H9 (cell line): ENCODE results near the gene IL1RAPL2. TPM values are rescaled to one million over a fixed set of nuclear protein-coding genes. Genes with fewer than 3 reads are reported as not detected.

Experiments used
- DNase-seq: peaks from one replicate; pipeline ENCODE4 v3.0.0-alpha.2; 2017
- H2AFZ ChIP-seq: one replicate; pipeline ENCODE4 v1.6.1; 2013; ENCODE audit warnings: mild to moderate bottlenecking, low read length, control low read depth, moderate library complexity
- H2AK5ac ChIP-seq: 2 replicates; pipeline ENCODE4 v1.6.1; 2013; ENCODE audit warnings: low read length, control low read depth, mixed read lengths; ENCODE audit not compliant: insufficient read length
- H2BK120ac ChIP-seq: one replicate; pipeline ENCODE4 v1.6.1; 2013; ENCODE audit warnings: low read depth, mild to moderate bottlenecking, low read length, control low read depth, inconsistent platforms; ENCODE audit not compliant: poor library complexity, severe bottlenecking
- H2BK12ac ChIP-seq: 2 replicates; pipeline ENCODE4 v1.6.1; 2013; ENCODE audit warnings: low read length, control low read depth, mixed read lengths, low read depth; ENCODE audit not compliant: insufficient read length
- H2BK15ac ChIP-seq: 2 replicates; pipeline ENCODE4 v1.6.1; 2013; ENCODE audit warnings: low read depth, low read length, control low read depth
- H2BK20ac ChIP-seq: one replicate; pipeline ENCODE4 v1.6.1; 2013; ENCODE audit warnings: low read depth, mild to moderate bottlenecking, low read length, control low read depth, inconsistent platforms; ENCODE audit not compliant: poor library complexity, severe bottlenecking
- H2BK5ac ChIP-seq: 2 replicates; pipeline ENCODE4 v1.6.1; 2013; ENCODE audit warnings: low read length, control low read depth, mixed read lengths; ENCODE audit not compliant: insufficient read length
- H3K14ac ChIP-seq: 2 replicates; pipeline ENCODE4 v1.6.1; 2013; ENCODE audit warnings: low read length, control low read depth; ENCODE audit not compliant: insufficient read depth
- H3K18ac ChIP-seq: 2 replicates; pipeline ENCODE4 v1.6.1; 2013; ENCODE audit warnings: low read depth, mild to moderate bottlenecking, mixed read lengths, low read length, control low read depth; ENCODE audit not compliant: insufficient read length
- H3K23ac ChIP-seq: 2 replicates; pipeline ENCODE4 v1.6.1; 2013; ENCODE audit warnings: low read length, control low read depth, mixed read lengths, low read depth; ENCODE audit not compliant: insufficient read length
- H3K23me2 ChIP-seq: 2 replicates; pipeline ENCODE4 v1.6.1; 2013; ENCODE audit warnings: low read depth, mild to moderate bottlenecking, mixed read lengths, low read length, control low read depth; ENCODE audit not compliant: insufficient read length, poor library complexity, severe bottlenecking
- H3K27ac ChIP-seq: 2 replicates; pipeline ENCODE4 v1.5.1; 2013; ENCODE audit warnings: low read length, control low read depth, mixed read lengths, low read depth; ENCODE audit not compliant: insufficient read length
- H3K27me3 ChIP-seq: 2 replicates; pipeline ENCODE4 v1.6.1; 2013; ENCODE audit warnings: low read length, control low read depth, inconsistent platforms; ENCODE audit not compliant: insufficient read depth
- H3K4ac ChIP-seq: 2 replicates; pipeline ENCODE4 v1.6.1; 2013; ENCODE audit warnings: low read depth, mild to moderate bottlenecking, control low read depth, inconsistent platforms, low read length, moderate library complexity
- H3K4me1 ChIP-seq: 2 replicates; pipeline ENCODE4 v1.6.1; 2013; ENCODE audit warnings: low read length, control low read depth, inconsistent platforms; ENCODE audit not compliant: insufficient read depth
- H3K4me2 ChIP-seq: 2 replicates; pipeline ENCODE4 v1.6.1; 2013; ENCODE audit warnings: low read length, control low read depth, mixed read lengths; ENCODE audit not compliant: insufficient read length, insufficient read depth
- H3K56ac ChIP-seq: 2 replicates; pipeline ENCODE4 v1.6.1; 2013; ENCODE audit warnings: low read depth, mild to moderate bottlenecking, mixed read lengths, low read length, control low read depth; ENCODE audit not compliant: insufficient read length
- H3K79me1 ChIP-seq: 2 replicates; pipeline ENCODE4 v1.6.1; 2013; ENCODE audit warnings: low read depth, mild to moderate bottlenecking, moderate library complexity, low read length, control low read depth, inconsistent platforms; ENCODE audit not compliant: insufficient read depth, poor library complexity, severe bottlenecking
- H3K79me2 ChIP-seq: 2 replicates; pipeline ENCODE4 v1.6.1; 2013; ENCODE audit warnings: low read length, control low read depth, inconsistent platforms; ENCODE audit not compliant: insufficient read depth
- H3K9ac ChIP-seq: 2 replicates; pipeline ENCODE4 v1.6.1; 2013; ENCODE audit warnings: low read length, control low read depth, mixed read lengths; ENCODE audit not compliant: insufficient read length; ENCODE audit errors: extremely low read depth
- H3K9me3 ChIP-seq: one replicate; pipeline ENCODE4 v1.6.1; 2013; ENCODE audit warnings: low read depth, low read length, inconsistent platforms; ENCODE audit not compliant: control insufficient read depth
- H3T11ph ChIP-seq: one replicate; pipeline ENCODE4 v1.6.1; 2013; ENCODE audit warnings: mild to moderate bottlenecking, low read length, control low read depth, inconsistent platforms
- H4K20me1 ChIP-seq: one replicate; pipeline ENCODE4 v1.6.1; 2013; ENCODE audit not compliant: control insufficient read depth, insufficient read length, insufficient read depth
- H4K5ac ChIP-seq: 2 replicates; pipeline ENCODE4 v1.6.1; 2013; ENCODE audit warnings: low read depth, mild to moderate bottlenecking, mixed read lengths, low read length, control low read depth; ENCODE audit not compliant: insufficient read length
- H4K8ac ChIP-seq: replicated peaks from 2 replicates; pipeline ENCODE4 v1.6.1; 2013; ENCODE audit warnings: low read length, control low read depth, mixed read lengths, low read depth; ENCODE audit not compliant: insufficient read length
- H4K91ac ChIP-seq: 2 replicates; pipeline ENCODE4 v1.6.1; 2013; ENCODE audit warnings: low read depth, mild to moderate bottlenecking, moderate library complexity, mixed read lengths, low read length, control low read depth; ENCODE audit not compliant: insufficient read length
- H3K27ac Mint-ChIP-seq, 3 experiments: 2 replicates in 2 of 3; 3 replicates in 1 of 3; pipeline ENCODE4 v1.8.0; 2020 to 2021; ENCODE audit warnings: mixed read lengths in 3 of 3, mild to moderate bottlenecking in 1 of 3, moderate library complexity in 1 of 3
- H3K27me3 Mint-ChIP-seq: 2 replicates; pipeline ENCODE4 v1.8.0; 2021; ENCODE audit warnings: low read depth, mild to moderate bottlenecking, moderate library complexity, mixed read lengths
- H3K36me3 Mint-ChIP-seq, 3 experiments: 2 replicates in 2 of 3; 3 replicates in 1 of 3; pipeline ENCODE4 v1.8.0; 2020 to 2021; ENCODE audit warnings: low read depth in 3 of 3, mixed read lengths in 3 of 3; ENCODE audit not compliant: insufficient read depth in 1 of 3
- H3K4me1 Mint-ChIP-seq, 2 experiments: 2 replicates each; pipeline ENCODE4 v1.8.0; 2020; ENCODE audit warnings: mixed read lengths in 2 of 2
- H3K4me3 Mint-ChIP-seq, 2 experiments: 2 replicates in 1 of 2; 3 replicates in 1 of 2; pipeline ENCODE4 v1.8.0; 2020 to 2021; ENCODE audit warnings: mild to moderate bottlenecking in 2 of 2, mixed read lengths in 2 of 2, moderate library complexity in 1 of 2
- H3K9me3 Mint-ChIP-seq, 2 experiments: 2 replicates in 1 of 2; 3 replicates in 1 of 2; pipeline ENCODE4 v1.8.0; 2020; ENCODE audit warnings: mild to moderate bottlenecking in 2 of 2, mixed read lengths in 2 of 2, moderate library complexity in 1 of 2
- CTCF ChIP-seq: fragments of 200-600 bp; sonication (generic); conservative IDR thresholded peaks from 3 replicates; pipeline ENCODE4 v1.8.0; 2021; ENCODE audit warnings: antibody characterized with exemption, mild to moderate bottlenecking
- total RNA-seq: library from RNA; stranded (reverse); gene quantifications from 2 replicates; pipeline ENCODE4 v1.2.1, GENCODE V29; 2021

Gene IL1RAPL2
- total RNA-seq, 1 experiment from 2014 or later = not detected

DNA sequence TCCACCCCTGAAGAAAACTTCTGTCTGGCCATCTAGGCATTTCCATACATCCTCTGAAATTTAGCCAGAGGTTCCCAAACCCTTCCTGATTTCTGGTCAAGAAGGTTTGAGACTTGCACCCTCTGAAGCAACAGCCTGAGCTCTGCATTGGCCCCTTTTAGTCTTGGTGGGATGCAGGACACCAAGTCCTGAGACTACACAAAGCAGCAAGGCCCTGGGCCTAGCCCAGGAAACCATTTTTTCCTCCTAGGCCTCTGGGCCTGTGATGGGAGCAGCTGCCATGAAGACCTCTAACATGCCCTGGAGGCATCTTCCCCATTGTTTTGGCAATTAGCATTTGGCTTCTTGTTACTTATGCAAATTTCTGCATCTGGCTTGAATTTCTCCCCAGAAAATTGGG, 196.6 kb downstream of the IL1RAPL2 start:
- no peak overlapping the region for H3K4ac ChIP-seq
- H2BK5ac ChIP-seq = no peak overlapping the region
- Mint-ChIP-seq H3K9me3 (peaks cover 46 to 77% of the 10 kb centered on the region in 2 experiments), H3K4me1 (no peaks in the 10 kb centered on the region), H3K4me3 (no peak overlapping the region), H3K27me3 (peaks cover 3% of the 10 kb centered on the region; the same call in 1 of the 2 replicates), H3K36me3 (peaks cover 28 to 40% (median 28%) of the 10 kb centered on the region in 3 experiments), H3K27ac (no peak overlapping the region)
- H4K5ac ChIP-seq = no peak overlapping the region
- H3K23me2 ChIP-seq = no peaks in the 10 kb centered on the region
- H3K79me1 ChIP-seq = no peaks in the 10 kb centered on the region
- H4K20me1 ChIP-seq = no peaks in the 10 kb centered on the region
- no peak overlapping the region for H3K4me2 ChIP-seq
- no peak overlapping the region for H2BK20ac ChIP-seq
- no peak for TF ChIP-seq CTCF
- H3K56ac ChIP-seq = no peak overlapping the region
- H3K9me3 ChIP-seq = peaks cover 15% of the 10 kb centered on the region
- no peak overlapping the region for H3K27ac ChIP-seq
- no peaks in the 10 kb centered on the region for H3K4me1 ChIP-seq
- no peak overlapping the region for H3K14ac ChIP-seq
- no peak overlapping the region for H2AK5ac ChIP-seq
- H4K91ac ChIP-seq = no peak overlapping the region
- no peak overlapping the region for H2BK15ac ChIP-seq
- H3T11ph ChIP-seq = no peak overlapping the region
- no peak for DNase-seq
- no peak overlapping the region for H3K9ac ChIP-seq
- H4K8ac ChIP-seq = no peak overlapping the region
- H3K23ac ChIP-seq = no peak overlapping the region
- H2BK120ac ChIP-seq = no peak overlapping the region
- H3K27me3 ChIP-seq = no peaks in the 10 kb centered on the region
- H2BK12ac ChIP-seq = no peak overlapping the region
- no peak overlapping the region for H2AFZ ChIP-seq
- H3K18ac ChIP-seq = no peak overlapping the region
- no peaks in the 10 kb centered on the region for H3K79me2 ChIP-seq
